ENCODE results near the gene SMIM14.

- TF ChIP-seq, protein P1, sequence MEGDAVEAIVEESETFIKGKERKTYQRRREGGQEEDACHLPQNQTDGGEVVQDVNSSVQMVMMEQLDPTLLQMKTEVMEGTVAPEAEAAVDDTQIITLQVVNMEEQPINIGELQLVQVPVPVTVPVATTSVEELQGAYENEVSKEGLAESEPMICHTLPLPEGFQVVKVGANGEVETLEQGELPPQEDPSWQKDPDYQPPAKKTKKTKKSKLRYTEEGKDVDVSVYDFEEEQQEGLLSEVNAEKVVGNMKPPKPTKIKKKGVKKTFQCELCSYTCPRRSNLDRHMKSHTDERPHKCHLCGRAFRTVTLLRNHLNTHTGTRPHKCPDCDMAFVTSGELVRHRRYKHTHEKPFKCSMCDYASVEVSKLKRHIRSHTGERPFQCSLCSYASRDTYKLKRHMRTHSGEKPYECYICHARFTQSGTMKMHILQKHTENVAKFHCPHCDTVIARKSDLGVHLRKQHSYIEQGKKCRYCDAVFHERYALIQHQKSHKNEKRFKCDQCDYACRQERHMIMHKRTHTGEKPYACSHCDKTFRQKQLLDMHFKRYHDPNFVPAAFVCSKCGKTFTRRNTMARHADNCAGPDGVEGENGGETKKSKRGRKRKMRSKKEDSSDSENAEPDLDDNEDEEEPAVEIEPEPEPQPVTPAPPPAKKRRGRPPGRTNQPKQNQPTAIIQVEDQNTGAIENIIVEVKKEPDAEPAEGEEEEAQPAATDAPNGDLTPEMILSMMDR (IDR thresholded peaks at IDR 0.05), result no peak
- no peak for TF ChIP-seq POLR2A (IDR thresholded peaks at IDR 0.05)
Measured at GRCh38 chr4:39617534-39617933, 21.1 kb downstream of the SMIM14 start.
